Measurements from ENCODE around the gene CALCR. TPM values are rescaled to one million over a fixed set of nuclear protein-coding genes. Genes with fewer than 3 reads are reported as not detected.

The CALCR gene
- polyA plus RNA-seq, 3 donors, result not detected

- no peak overlapping the region for H3K9ac ChIP-seq (ENCODE audit: insufficient read depth, low read length, poor library complexity, severe bottlenecking)
- 83% methylated on average over 1 of the region's 4 CpGs for WGBS (ENCODE audit: insufficient coverage)
- peaks cover 0 to 7% of the 10 kb centered on the region in 2 donors for H3K9me3 ChIP-seq (replicated peaks in 1 of 2; ENCODE audit: control insufficient read depth in 1 of 2, insufficient read depth in 1 of 2, low read length in 2 of 2)
- H3K4me1 Mint-ChIP-seq, result no peaks in the 10 kb centered on the region
- DNase-seq, result no peak
- H3K27ac ChIP-seq (ENCODE audit: low read depth in 1 of 2, low read length in 2 of 2), result no peak overlapping the region
- H3K4me3 ChIP-seq (replicated peaks in 1 of 3; ENCODE audit: low read depth in 2 of 3, low read length in 3 of 3), result no peak overlapping the region
- peaks cover 0 to 4% of the 10 kb centered on the region in 2 donors for H3K36me3 Mint-ChIP-seq
- no peak overlapping the region for H3K4me3 Mint-ChIP-seq
- H3K36me3 ChIP-seq (replicated peaks in 1 of 2; ENCODE audit: control insufficient read depth in 1 of 2, insufficient read depth in 2 of 2, low read length in 2 of 2), result no peaks in the 10 kb centered on the region
- H4K20me1 ChIP-seq (ENCODE audit: insufficient read depth, low read length), result no peaks in the 10 kb centered on the region
- peaks cover 0 to 7% (median 4%) of the 10 kb centered on the region in 7 donors for H3K9me3 Mint-ChIP-seq
- H3K79me2 ChIP-seq (ENCODE audit: insufficient read depth, low read length), result no peaks in the 10 kb centered on the region
- no peak overlapping the region for H3K4me2 ChIP-seq (replicated peaks; ENCODE audit: extremely low read depth, low read length, poor library complexity, severe bottlenecking)
- no peak overlapping the region for H2AFZ ChIP-seq (ENCODE audit: insufficient read depth, low read depth, low read length, poor library complexity, severe bottlenecking)
- peaks cover 31 to 43% (median 38%) of the 10 kb centered on the region in 3 donors for H3K27me3 Mint-ChIP-seq (ENCODE audit: low read depth in 3 of 3)
- peaks cover 34 to 42% of the 10 kb centered on the region in 2 donors for H3K27me3 ChIP-seq (ENCODE audit: control insufficient read depth in 2 of 2, insufficient read depth in 2 of 2, low read length in 2 of 2)
- intact Hi-C loops (cut with micrococcal nuclease), result no loop called here
- H3K4me1 ChIP-seq (ENCODE audit: control insufficient read depth in 1 of 2, insufficient read depth in 2 of 2, low read length in 2 of 2), result no peaks in the 10 kb centered on the region
- no peak overlapping the region for H3K27ac Mint-ChIP-seq
- TF ChIP-seq CTCF (IDR thresholded peaks at IDR 0.05), result no peak
Measured at GRCh38 chr7:93578762-93579161, 4.2 kb upstream of the CALCR start.

GRCh38 chr7:93575555-93576399, 1.3 kb upstream of the CALCR start:
- H3K4me2 ChIP-seq (replicated peaks; ENCODE audit: extremely low read depth, low read length, poor library complexity, severe bottlenecking), result no peak overlapping the region
- H3K9me3 Mint-ChIP-seq, result peaks cover 0 to 7% (median 2%) of the 10 kb centered on the region in 7 donors

More at GRCh38 chr7:93575555-93576399, 1.3 kb upstream of the CALCR start:
- Mint-ChIP-seq H3K27me3 (ENCODE audit: low read depth in 3 of 3) (peaks cover 41 to 59% (median 53%) of the 10 kb centered on the region in 3 donors), H3K4me3 (peak overlapping the region in 1 of 2 donors; percentile 80), H3K36me3 (peaks cover 0 to 4% of the 10 kb centered on the region in 2 donors), H3K27ac (no peak overlapping the region), H3K4me1 (no peaks in the 10 kb centered on the region)
- Histone ChIP-seq H3K79me2 (ENCODE audit: insufficient read depth, low read length) (no peaks in the 10 kb centered on the region), H3K4me3 (replicated peaks in 1 of 3; ENCODE audit: low read depth in 2 of 3, low read length in 3 of 3) (no peak overlapping the region), H2AFZ (ENCODE audit: insufficient read depth, low read depth, low read length, poor library complexity, severe bottlenecking) (no peak overlapping the region), H3K27ac (ENCODE audit: low read depth in 1 of 2, low read length in 2 of 2) (no peak overlapping the region), H3K36me3 (replicated peaks in 1 of 2; ENCODE audit: control insufficient read depth in 1 of 2, insufficient read depth in 2 of 2, low read length in 2 of 2) (no peaks in the 10 kb centered on the region), H3K27me3 (ENCODE audit: control insufficient read depth in 2 of 2, insufficient read depth in 2 of 2, low read length in 2 of 2) (peaks cover 40 to 66% of the 10 kb centered on the region in 2 donors), H4K20me1 (ENCODE audit: insufficient read depth, low read length) (no peaks in the 10 kb centered on the region), H3K9me3 (replicated peaks in 1 of 2; ENCODE audit: control insufficient read depth in 1 of 2, insufficient read depth in 1 of 2, low read length in 2 of 2) (peaks cover 0 to 7% of the 10 kb centered on the region in 2 donors), H3K4me1 (ENCODE audit: control insufficient read depth in 1 of 2, insufficient read depth in 2 of 2, low read length in 2 of 2) (no peaks in the 10 kb centered on the region), H3K9ac (ENCODE audit: insufficient read depth, low read length, poor library complexity, severe bottlenecking) (no peak overlapping the region)
- 2% methylated on average over 17 of the region's 21 CpGs for WGBS (ENCODE audit: insufficient coverage)
- no peak for TF ChIP-seq CTCF (IDR thresholded peaks at IDR 0.05)
- no peak for DNase-seq
- intact Hi-C loops (cut with micrococcal nuclease), result no loop called here

All from CD14-positive monocyte (primary cell).